K562 (cell line): Measurements from ENCODE around the gene CNTN6. TPM values are rescaled to one million over a fixed set of nuclear protein-coding genes. Genes with fewer than 3 reads are reported as not detected.

Source experiments
- ATAC-seq: fragments of 200-7000 bp; cut with Tn5 transposase; 3 replicates; pipeline ENCODE4 v1.9.1; 2020; ENCODE audit warnings: moderate library complexity
- BruUV-seq: library from RNA; stranded (reverse); fragments of 400-500 nt; replicated peaks from 2 replicates; lab custom pipeline; 2021; lab: Mats Ljungman, UMichigan
- CTCF ChIA-PET: fragments of 300-600 bp; formaldehyde crosslinking; extraction: SDS; loops from one replicate; lab custom pipeline; 2021; ENCODE audit warnings: low intra/inter-chr PET ratio; lab: Yijun Ruan, JAX
- POLR2A ChIA-PET: fragments of 300-600, 350-650 bp; sonication (Branson Sonifier 250); formaldehyde crosslinking; extraction: SDS; loops from one replicate; lab custom pipeline; 2021; ENCODE audit warnings: antibody characterized with exemption, inconsistent platforms; lab: Yijun Ruan, JAX
- DNase-seq, 4 experiments: peaks; one replicate each; pipeline versions ENCODE4 v3.0.0 to v3.0.0-alpha.2; 2011 to 2018; ENCODE audit warnings: low spot score in 3 of 4, mixed read lengths in 3 of 4; ENCODE audit errors: extremely low read depth in 1 of 4
- FAIRE-seq: peaks from 2 replicates; lab custom pipeline; 2011; peaks lifted over from hg19 to GRCh38; lab: Jason Lieb, UNC
- H2AFZ ChIP-seq: 2 replicates; pipeline ENCODE4 v1.6.0; 2011; ENCODE audit warnings: low read depth, low read length, control low read depth, inconsistent platforms
- H3K27ac ChIP-seq: fragments of 200-600 bp; 3 replicates; pipeline ENCODE4 v1.8.0; 2011; ENCODE audit warnings: low read depth, mild to moderate bottlenecking, control low read depth, inconsistent platforms, low read length, moderate library complexity, mixed read lengths; ENCODE audit errors: extremely low read depth
- H3K27me3 ChIP-seq, 2 experiments: fragments of 300-600 bp in 1 of 2; 2 replicates in 1 of 2; 3 replicates in 1 of 2; pipeline versions ENCODE4 v1.6.0 to v1.8.0; 2011; ENCODE audit warnings: inconsistent platforms in 2 of 2, low read length in 2 of 2, mild to moderate bottlenecking in 1 of 2, mixed read lengths in 1 of 2, moderate library complexity in 1 of 2; ENCODE audit not compliant: control insufficient read depth in 2 of 2, insufficient read depth in 2 of 2
- H3K36me3 ChIP-seq: fragments of 300-600 bp; 3 replicates; pipeline ENCODE4 v1.8.0; 2011; ENCODE audit warnings: mild to moderate bottlenecking, low read length, inconsistent platforms; ENCODE audit not compliant: control insufficient read depth, insufficient read depth
- H3K4me1 ChIP-seq, 2 experiments: fragments of 200-600 bp in 1 of 2; replicated peaks in 1 of 2; 2 replicates in 1 of 2; 3 replicates in 1 of 2; pipeline versions ENCODE4 v1.5.1 to v1.8.0; 2011; ENCODE audit warnings: inconsistent platforms in 2 of 2, low read length in 2 of 2, mild to moderate bottlenecking in 1 of 2, mixed read lengths in 1 of 2, moderate library complexity in 1 of 2; ENCODE audit not compliant: control insufficient read depth in 2 of 2, insufficient read depth in 2 of 2
- H3K4me2 ChIP-seq: 2 replicates; pipeline ENCODE4 v1.6.1; 2011; ENCODE audit warnings: low read length, control low read depth, inconsistent platforms, mixed read lengths; ENCODE audit not compliant: insufficient read depth
- H3K4me3 ChIP-seq: fragments of 200-600 bp; sonication (generic), shearing (Covaris generic); 2 replicates; pipeline ENCODE4 v1.5.1; 2016; ENCODE audit warnings: control low read depth, inconsistent platforms
- H3K79me2 ChIP-seq: fragments of 200-600 bp; 3 replicates; pipeline ENCODE4 v1.8.0; 2011; ENCODE audit warnings: low read length, inconsistent platforms; ENCODE audit not compliant: control insufficient read depth, insufficient read depth
- H3K9ac ChIP-seq, 2 experiments: 2 replicates each; pipeline versions ENCODE4 v1.6.0 to v1.6.1; 2011; ENCODE audit warnings: low read depth in 2 of 2, low read length in 2 of 2, control low read depth in 1 of 2, inconsistent platforms in 1 of 2, mild to moderate bottlenecking in 1 of 2, mixed read lengths in 1 of 2; ENCODE audit not compliant: insufficient read depth in 1 of 2
- H3K9me1 ChIP-seq: one replicate; pipeline ENCODE4 v1.6.0; 2011; ENCODE audit warnings: inconsistent platforms, mild to moderate bottlenecking, low read length, moderate library complexity; ENCODE audit not compliant: control insufficient read depth, insufficient read depth
- H3K9me3 ChIP-seq: replicated peaks from 2 replicates; pipeline ENCODE4 v1.5.1; 2011; ENCODE audit warnings: low read depth, low read length, inconsistent platforms; ENCODE audit not compliant: control insufficient read depth, insufficient read depth
- H4K20me1 ChIP-seq: replicated peaks from 2 replicates; pipeline ENCODE4 v1.6.1; 2011; ENCODE audit warnings: low read length, inconsistent platforms, mixed read lengths; ENCODE audit not compliant: control insufficient read depth, insufficient read depth
- GTF3C2 ChIP-seq: IDR thresholded peaks from 3 replicates; pipeline ENCODE4 v1.6.1; 2011; ENCODE audit warnings: borderline replicate concordance, mild to moderate bottlenecking, moderate library complexity; ENCODE audit not compliant: insufficient read length; ENCODE audit errors: extremely low read depth
- RAD21 ChIP-seq, 2 experiments: fragments of 250-450 bp in 1 of 2; fragments of 450-650 bp in 1 of 2; sonication (Bioruptor Pico) in 1 of 2; formaldehyde crosslinking in 1 of 2; IDR thresholded peaks in 1 of 2; conservative IDR thresholded peaks in 1 of 2; 2 replicates each; pipeline versions ENCODE4 v1.4.0 to v1.8.0; 2020 to 2022; ENCODE audit warnings: mild to moderate bottlenecking in 2 of 2, moderate library complexity in 1 of 2
- WGBS: fragments of 100-300 bp; shearing (Covaris generic); methylation state at CpG from one replicate; pipeline ENCODE4 v1.1.6; 2016; ENCODE audit warnings: low coverage, mixed read lengths; ENCODE audit not compliant: insufficient coverage; ENCODE audit errors: missing lambda C conversion rate; 5-methylcytosine and 5-hydroxymethylcytosine counted together
- in situ Hi-C: fragments of 300-500 bp; cut with MboI; formaldehyde crosslinking; loops from 4 replicates; pipeline ENCODE4 v1.15.0; 2018; ENCODE audit warnings: inconsistent platforms, mixed read lengths
- intact Hi-C: fragments of 100-400 bp; cut with micrococcal nuclease; formaldehyde crosslinking; loops from 2 replicates; pipeline ENCODE4 v1.14.2; 2022
- polyA plus RNA-seq, 8 experiments: library from polyadenylated mRNA; depleted of rRNA in 4 of 8; stranded (reverse) in 5 of 8; unstranded in 3 of 8; fragments of >200 nt; fragmentation: Nextera tagmentation in 2 of 8; fragmentation: Illumina TruSeq in 1 of 8; extraction: Ambion mirVana in 2 of 8; extraction: Trizol in 1 of 8; gene quantifications; 2 replicates each; pipeline versions ENCODE4 v1.2.1 to v1.2.3, GENCODE V29; 2011 to 2014; ENCODE audit warnings: inconsistent platforms in 1 of 8, missing spikeins in 1 of 8
- total RNA-seq, 7 experiments: library from RNA; depleted of rRNA in 6 of 7; stranded (reverse); fragments of >200 nt in 6 of 7; fragmentation: Illumina TruSeq in 2 of 7; extraction: Trizol in 2 of 7; gene quantifications; 2 replicates each; pipeline versions ENCODE4 v1.2.1 to v1.2.3, GENCODE V29; 2011 to 2021; ENCODE audit warnings: low replicate concordance in 1 of 7

CNTN6 gene
- total and polyA plus RNA-seq, 9 of the 15 experiments (the other 6 are each of a cell fraction or from before 2014, with no cell fraction given): not detected

DNA sequence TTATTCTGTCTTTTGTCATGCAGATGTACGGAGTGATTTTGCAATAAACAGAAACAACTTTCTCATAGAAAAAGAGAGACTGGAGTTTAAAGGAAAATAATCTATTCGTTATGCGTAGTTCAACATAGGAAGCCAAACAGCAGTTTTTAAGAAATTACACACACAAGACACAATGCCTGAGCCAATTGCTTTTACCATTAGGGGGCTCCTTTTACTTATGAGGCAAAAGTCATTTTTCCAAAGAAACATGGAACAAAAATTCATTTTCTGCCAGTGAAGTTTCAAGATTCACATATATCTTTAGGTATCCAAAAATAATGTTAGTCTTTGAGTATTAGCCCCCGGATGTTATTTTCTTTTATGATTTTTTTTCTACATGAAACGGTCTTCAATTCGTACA lies 10.7 kb downstream of the CNTN6 start:
- ATAC-seq (no peak), DNase-seq (no peak), FAIRE-seq (no peak)
- H3K4me3 ChIP-seq: no peak overlapping the region
- H3K9me3 ChIP-seq: no peaks in the 10 kb centered on the region
- H2AFZ ChIP-seq: no peak overlapping the region
- in situ Hi-C loops (no loop called here), intact Hi-C loops (no loop called here)
- no peaks in the 10 kb centered on the region for H3K27me3 ChIP-seq
- no peak overlapping the region for H3K4me2 ChIP-seq
- TF ChIP-seq GTF3C2: no peak
- TF ChIP-seq RAD21 (CRISPR knock-in tag; conservative IDR thresholded peaks at IDR 0.05 in 1 of 2, IDR thresholded peaks at IDR 0.05 in 1 of 2): peak in 1 of 2 experiments; percentile 10; a peak in 1 of 4 replicates
- no peaks in the 10 kb centered on the region for H4K20me1 ChIP-seq
- H3K4me1 ChIP-seq: no peaks in the 10 kb centered on the region
- no peak overlapping the region for H3K9ac ChIP-seq
- WGBS: 4% methylated on average over 6 of the region's 6 CpGs
- no TSS peak for BruUV-seq
- H3K27ac ChIP-seq: no peak overlapping the region
- no peaks in the 10 kb centered on the region for H3K79me2 ChIP-seq
- no peaks in the 10 kb centered on the region for H3K36me3 ChIP-seq
- POLR2A ChIA-PET: no interaction called here
- CTCF ChIA-PET: no interaction called here
- no peaks in the 10 kb centered on the region for H3K9me1 ChIP-seq
